Fibroblast of gingiva (primary cell): ENCODE measurements around the gene PSAPL1.

ENCODE experiments used
- DNase-seq: peaks from one replicate; pipeline ENCODE4 v3.0.0-alpha.2; 2011; ENCODE audit warnings: low read depth

Gene PSAPL1

GRCh38 chr4:7418131-7418943 lies 16.4 kb downstream of the PSAPL1 start:
- DNase-seq = no peak

GRCh38 chr4:7417639-7418038 lies 17.1 kb downstream of the PSAPL1 start:
- no peak for DNase-seq

DNA sequence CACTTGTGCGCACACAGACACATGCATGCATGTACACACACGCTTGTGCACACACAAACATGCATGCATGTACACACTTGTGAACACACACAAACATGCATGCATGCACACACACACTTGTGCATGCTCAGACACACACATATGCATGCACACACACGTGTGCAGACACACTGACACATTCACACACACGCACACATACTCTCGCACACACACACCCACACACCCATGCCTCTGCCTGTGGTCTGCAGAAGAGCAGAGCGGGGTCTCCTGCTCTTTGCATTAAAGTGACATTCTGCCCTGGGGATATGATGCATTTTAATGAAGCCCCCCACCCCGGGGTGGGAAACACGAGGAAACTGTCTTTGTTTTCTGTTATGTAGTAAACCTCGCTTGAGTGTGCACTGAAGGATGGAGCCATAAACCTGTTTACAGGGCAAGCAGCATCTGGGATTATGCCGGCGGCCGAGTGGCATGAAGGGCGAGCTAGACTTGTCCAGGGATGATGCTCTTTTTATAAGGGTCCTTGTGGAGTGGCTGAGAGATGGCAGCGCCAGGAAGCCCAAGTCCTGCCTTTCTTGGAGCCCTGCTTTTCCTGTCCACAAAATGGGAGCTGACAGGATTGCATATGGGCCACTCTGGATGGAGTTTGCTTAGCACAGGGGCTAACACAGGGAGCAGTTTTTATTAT lies 17.8 kb downstream of the PSAPL1 start:
- no peak for DNase-seq

DNA sequence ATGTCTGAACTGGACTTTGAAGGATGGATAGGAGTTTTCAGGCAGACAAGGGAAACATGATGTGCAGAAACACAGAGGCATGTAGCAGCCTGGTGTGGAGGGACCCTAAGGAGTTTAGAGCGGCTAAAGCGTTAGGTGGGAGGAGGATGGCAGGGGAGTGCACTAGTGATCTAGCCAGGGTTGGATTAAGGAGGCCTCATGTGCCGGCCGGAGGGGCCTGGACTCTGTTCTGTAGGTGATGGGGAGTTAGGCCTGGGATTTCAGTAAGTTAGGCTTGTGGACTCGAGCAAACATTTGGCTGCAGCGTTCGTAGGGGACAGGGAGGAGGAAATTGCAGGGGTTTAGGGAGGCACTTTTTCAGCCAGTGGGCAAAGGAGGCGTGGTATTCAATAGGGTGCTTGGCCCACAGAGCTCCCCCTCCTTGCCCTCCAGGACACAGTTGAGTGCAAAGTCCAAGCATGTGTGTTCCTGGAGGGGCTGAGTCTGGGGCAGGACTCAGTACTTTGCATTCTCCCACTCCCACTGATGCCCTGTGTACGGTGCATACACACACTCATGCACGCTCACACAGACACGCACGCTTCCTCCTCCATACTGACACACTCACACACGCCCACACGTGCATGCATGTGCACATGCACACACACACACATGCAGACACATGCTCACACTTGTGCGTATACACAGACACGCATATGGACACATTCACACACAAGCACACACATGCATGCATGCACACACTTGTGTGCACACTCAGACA lies 18.6 kb downstream of the PSAPL1 start:
- no peak for DNase-seq

DNA sequence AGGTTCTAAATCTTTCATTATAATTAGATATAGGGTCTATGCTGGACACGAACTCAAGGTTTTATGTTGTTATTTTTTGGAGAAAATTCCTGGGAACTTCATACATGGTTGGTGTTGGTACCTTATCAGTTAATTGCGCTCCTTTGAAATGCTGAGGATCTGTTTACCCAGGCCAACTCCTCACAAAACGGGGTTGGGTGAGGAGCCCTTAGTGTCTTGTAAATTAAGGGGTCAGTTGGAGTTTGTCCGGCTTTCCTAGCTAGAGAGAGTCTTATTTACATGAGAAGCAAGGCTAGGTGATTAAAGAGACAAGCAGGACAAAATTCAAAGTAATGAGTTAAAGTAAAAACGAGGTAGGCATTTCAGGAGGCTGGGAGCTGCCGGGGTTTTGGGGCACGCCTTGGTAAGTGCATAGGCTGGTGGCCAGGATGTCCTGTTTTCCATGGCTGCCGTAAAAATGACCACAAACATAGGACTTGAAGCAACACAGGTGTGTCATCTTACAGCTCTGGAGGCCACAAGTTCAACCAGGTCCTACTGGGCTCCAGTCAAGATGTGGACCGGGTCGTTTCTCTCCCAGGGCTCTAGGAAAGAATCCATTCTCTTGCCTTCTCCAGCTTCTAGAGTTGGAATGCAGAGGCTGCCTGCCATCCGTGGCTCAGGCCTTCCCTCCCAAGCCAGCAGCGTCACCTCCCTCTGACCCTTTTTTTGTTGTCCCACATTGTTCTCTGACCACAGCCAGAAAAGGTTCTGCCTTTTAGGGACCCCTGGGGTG lies 19.8 kb downstream of the PSAPL1 start:
- DNase-seq = no peak

DNA sequence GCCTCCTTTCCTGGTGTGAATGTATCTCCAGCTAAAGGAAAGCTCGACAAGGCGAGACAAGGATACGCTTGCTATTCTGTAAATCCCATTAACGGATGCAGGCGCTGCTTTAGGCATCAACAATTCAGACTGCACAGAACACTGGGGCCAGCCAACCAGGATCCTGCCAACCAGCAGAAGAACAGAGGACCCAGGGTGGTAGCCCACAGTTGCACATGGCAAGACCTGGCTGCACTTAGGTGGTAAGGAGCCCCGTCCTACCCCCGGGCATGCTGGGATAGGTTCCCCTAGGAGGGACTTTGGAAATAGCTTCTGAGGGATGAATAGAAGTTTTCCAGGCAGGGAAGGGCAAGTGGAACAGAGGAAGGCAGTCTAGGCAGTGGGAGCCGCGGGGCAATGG lies 20.7 kb downstream of the PSAPL1 start:
- no peak for DNase-seq

- no peak for DNase-seq
These were observed 22.2 kb downstream of the PSAPL1 start for GRCh38 chr4:7412554-7412912.

- no peak for DNase-seq
These were observed 22.7 kb downstream of the PSAPL1 start for GRCh38 chr4:7411896-7412553.

- no peak for DNase-seq
These were observed 23.2 kb downstream of the PSAPL1 start for GRCh38 chr4:7411491-7411890.

- no peak for DNase-seq
These were observed 24.3 kb downstream of the PSAPL1 start for GRCh38 chr4:7410446-7410845.

GRCh38 chr4:7408166-7408565 lies 26.6 kb downstream of the PSAPL1 start:
- no peak for DNase-seq

- DNase-seq = no peak
These were observed 31.7 kb downstream of the PSAPL1 start for GRCh38 chr4:7403001-7403400.

GRCh38 chr4:7402526-7402925 lies 32.2 kb downstream of the PSAPL1 start:
- DNase-seq = no peak

DNA sequence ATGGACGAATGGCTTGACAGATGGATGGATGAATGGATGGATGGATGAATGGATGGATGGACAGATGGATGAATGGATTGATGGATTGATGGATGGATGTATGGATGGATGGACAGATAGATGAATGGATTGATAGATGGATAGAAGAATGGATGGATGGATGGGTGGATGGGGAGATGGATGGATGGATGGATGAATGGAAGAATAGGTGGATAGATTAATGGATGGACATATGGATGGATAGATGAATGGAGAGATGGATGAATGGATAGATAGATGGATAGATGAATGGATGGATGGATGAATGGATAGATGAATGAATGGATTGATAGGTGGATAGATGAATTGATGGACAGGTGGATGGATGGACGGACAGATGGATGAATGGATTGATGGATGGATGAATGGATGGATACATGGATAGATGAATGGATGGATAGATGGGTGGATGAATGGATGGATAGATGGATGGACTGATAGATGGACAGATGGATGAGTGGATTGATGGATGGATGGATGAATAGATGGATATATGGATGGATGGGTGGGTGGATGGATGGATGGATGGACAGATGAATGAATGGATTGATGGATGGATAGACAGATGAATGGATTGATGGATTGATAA lies 33.9 kb downstream of the PSAPL1 start:
- DNase-seq = no peak

DNA sequence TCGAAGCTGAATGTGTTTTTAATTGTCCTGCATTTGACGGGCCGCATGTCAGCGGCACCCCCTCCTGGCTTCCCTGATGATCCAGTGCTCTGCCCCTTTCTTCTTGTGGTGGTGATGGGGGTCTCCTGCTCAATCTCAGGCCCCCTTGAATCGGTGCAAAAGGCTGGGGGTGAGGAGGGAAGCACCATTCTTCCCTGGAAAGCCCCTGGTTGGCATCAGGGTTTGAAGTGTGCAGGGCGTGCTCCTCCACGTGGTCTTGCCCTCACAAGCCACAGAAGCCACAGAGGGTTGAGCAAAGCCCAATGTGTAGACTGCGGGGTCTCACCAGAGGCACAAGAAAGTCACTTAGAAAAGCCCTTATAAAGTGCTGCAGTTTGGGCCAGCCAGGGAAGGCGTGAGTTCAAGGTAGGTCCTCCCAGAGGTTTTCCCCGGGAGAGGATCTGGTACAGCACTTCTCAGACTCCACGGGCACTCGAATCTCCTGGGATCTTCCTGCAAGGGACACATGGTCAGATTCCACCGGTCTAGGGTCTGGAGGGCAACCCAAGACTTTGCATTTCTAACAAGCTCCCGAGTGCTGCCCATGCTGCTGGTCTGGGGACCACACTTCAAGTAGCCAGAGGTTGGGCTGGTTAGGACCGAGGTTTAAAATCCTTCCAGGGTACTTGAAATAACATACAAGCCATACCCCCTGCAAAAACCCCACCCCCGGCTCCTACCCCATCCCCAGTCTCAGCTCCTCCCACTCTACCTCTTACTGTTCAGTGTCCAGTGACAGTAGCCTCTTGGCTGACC lies 35.1 kb downstream of the PSAPL1 start:
- no peak for DNase-seq

GRCh38 chr4:7398788-7399439 lies 35.8 kb downstream of the PSAPL1 start:
- no peak for DNase-seq

- no peak for DNase-seq
These were observed 36.7 kb downstream of the PSAPL1 start for GRCh38 chr4:7398104-7398423.

- DNase-seq = no peak
These were observed 37.3 kb downstream of the PSAPL1 start for GRCh38 chr4:7397206-7398103.
